GM18519 (cell line): ENCODE results near the gene UGT1A8.
"Not testable (repeated sequence)": the region's sequence is repeated elsewhere in the genome, so short reads cannot be mapped to it uniquely, and the experiment has no call there.

Experiments
- ATAC-seq: cut with Tn5 transposase; IDR thresholded peaks from one replicate; pipeline ENCODE4 v1.9.1; 2021; ENCODE audit warnings: mild to moderate bottlenecking, moderate library complexity; ENCODE audit not compliant: unreplicated experiment, low FRiP score

Gene UGT1A8

GRCh38 chr2:233681521-233682099 is 64.2 kb downstream of the UGT1A8 start, which contains the start of gene UGT1A7:
Gene UGT1A7, plus strand, starts transcription at chr2:233681901. Its CDS starts 37 bp downstream, at chr2:233681938.
- ATAC-seq = no peak

- no peak for ATAC-seq
Observed at GRCh38 chr2:233684640-233685039, 67.2 kb downstream of the UGT1A8 start.

- no peak for ATAC-seq
Observed at GRCh38 chr2:233686928-233687327, 69.5 kb downstream of the UGT1A8 start.

- no peak for ATAC-seq
Observed at GRCh38 chr2:233688341-233688740, 70.9 kb downstream of the UGT1A8 start.

GRCh38 chr2:233689031-233689430 is 71.6 kb downstream of the UGT1A8 start:
- ATAC-seq = no peak

GRCh38 chr2:233689501-233689900 is 72.1 kb downstream of the UGT1A8 start:
- ATAC-seq = no peak

- ATAC-seq = no peak
Observed at GRCh38 chr2:233690444-233690843, 73.0 kb downstream of the UGT1A8 start.

GRCh38 chr2:233691443-233692433 is 74.3 kb downstream of the UGT1A8 start:
- ATAC-seq = no peak

GRCh38 chr2:233692648-233693047 is 75.2 kb downstream of the UGT1A8 start, which contains the start of gene UGT1A6:
Gene UGT1A6, plus strand, starts transcription at chr2:233692890. Its CDS starts 115 bp downstream, at chr2:233693005.
- ATAC-seq = no peak

GRCh38 chr2:233693963-233694362 is 76.5 kb downstream of the UGT1A8 start:
- no peak for ATAC-seq

- ATAC-seq = no peak
Observed at GRCh38 chr2:233698740-233699139, 81.3 kb downstream of the UGT1A8 start.

- ATAC-seq = no peak
Observed at GRCh38 chr2:233699424-233700027, 82.1 kb downstream of the UGT1A8 start.

- no peak for ATAC-seq
Observed at GRCh38 chr2:233700028-233700635, 82.7 kb downstream of the UGT1A8 start.

- ATAC-seq = not testable (repeated sequence)
Observed at GRCh38 chr2:233700842-233701241, 83.4 kb downstream of the UGT1A8 start.

GRCh38 chr2:233702238-233702637 is 84.8 kb downstream of the UGT1A8 start:
- ATAC-seq = no peak

- no peak for ATAC-seq
Observed at GRCh38 chr2:233705911-233706506, 88.6 kb downstream of the UGT1A8 start.

- ATAC-seq = no peak
Observed at GRCh38 chr2:233706720-233707119, 89.3 kb downstream of the UGT1A8 start.

GRCh38 chr2:233707940-233708644 is 90.7 kb downstream of the UGT1A8 start:
- no peak for ATAC-seq

- no peak for ATAC-seq
Observed at GRCh38 chr2:233708942-233709341, 91.5 kb downstream of the UGT1A8 start.
